CD4-positive, alpha-beta T cell (primary cell): Measurements from ENCODE around the gene DDX56. TPM values are rescaled to one million over a fixed set of nuclear protein-coding genes. Genes with fewer than 3 reads are reported as not detected.

Source experiments
- ATAC-seq: fragments of 200-7000 bp; cut with Tn5 transposase; one replicate; pipeline ENCODE4 v1.10.0; 2022; ENCODE audit warnings: mild to moderate bottlenecking; ENCODE audit not compliant: poor library complexity
- CTCF ChIA-PET: fragments of 350-600 bp; sonication (Branson Sonifier 250); formaldehyde crosslinking; loops from one replicate; lab custom pipeline; 2021; ENCODE audit warnings: antibody characterized with exemption, inconsistent platforms; lab: Charles Lee
- POLR2A ChIA-PET: fragments of 350-600 bp; sonication (Branson Sonifier 250); formaldehyde crosslinking; loops from one replicate; lab custom pipeline; 2021; ENCODE audit warnings: antibody characterized with exemption, inconsistent platforms; lab: Charles Lee
- DNase-seq, 14 experiments: peaks; one replicate each; pipeline ENCODE4 v3.0.0-alpha.2; 2013 to 2020; ENCODE audit warnings: mixed read lengths in 2 of 14
- H3K27ac ChIP-seq, 2 donors: one replicate each; pipeline versions ENCODE4 v1.5.1 to v1.7.0; 2013; ENCODE audit warnings: low read length in 2 of 2, low read depth in 1 of 2, mild to moderate bottlenecking in 1 of 2
- H3K27me3 ChIP-seq, 2 experiments: 1 replicate in 1 of 2; 2 replicates in 1 of 2; pipeline versions ENCODE4 v1.6.1 to v1.7.0; 2013; ENCODE audit warnings: low read length in 2 of 2, control low read depth in 1 of 2, mild to moderate bottlenecking in 1 of 2, moderate library complexity in 1 of 2; ENCODE audit not compliant: insufficient read depth in 2 of 2, control insufficient read depth in 1 of 2
- H3K36me3 ChIP-seq: one replicate; pipeline ENCODE4 v1.6.1; 2013; ENCODE audit warnings: low read length, control low read depth; ENCODE audit not compliant: insufficient read depth
- H3K4me1 ChIP-seq: one replicate; pipeline ENCODE4 v1.6.1; 2013; ENCODE audit warnings: low read length, control low read depth; ENCODE audit not compliant: insufficient read depth
- H3K4me3 ChIP-seq: one replicate; pipeline ENCODE4 v1.5.1; 2013; ENCODE audit warnings: mild to moderate bottlenecking, low read length, moderate library complexity
- H3K9me3 ChIP-seq, 2 experiments: 1 replicate in 1 of 2; 2 replicates in 1 of 2; pipeline versions ENCODE4 v1.6.1 to v1.7.0; 2013; ENCODE audit warnings: low read length in 2 of 2, mild to moderate bottlenecking in 2 of 2, control low read depth in 1 of 2, moderate library complexity in 1 of 2; ENCODE audit not compliant: control insufficient read depth in 1 of 2, insufficient read depth in 1 of 2
- H3K27ac Mint-ChIP-seq: one replicate; pipeline ENCODE4 v1.8.0; 2020; ENCODE audit warnings: mixed read lengths
- H3K27me3 Mint-ChIP-seq: one replicate; pipeline ENCODE4 v1.8.0; 2021; ENCODE audit warnings: mixed read lengths
- H3K36me3 Mint-ChIP-seq: one replicate; pipeline ENCODE4 v1.8.0; 2021; ENCODE audit warnings: low read depth, mixed read lengths
- H3K4me1 Mint-ChIP-seq: one replicate; pipeline ENCODE4 v1.8.0; 2021; ENCODE audit warnings: low read depth, mixed read lengths
- H3K4me3 Mint-ChIP-seq: one replicate; pipeline ENCODE4 v1.8.0; 2020; ENCODE audit warnings: mild to moderate bottlenecking, mixed read lengths
- H3K9me3 Mint-ChIP-seq: one replicate; pipeline ENCODE4 v1.8.0; 2020; ENCODE audit warnings: mixed read lengths
- intact Hi-C, 2 experiments: fragments of 100-400 bp; cut with DNase I in 1 of 2; cut with micrococcal nuclease in 1 of 2; formaldehyde crosslinking; loops; one replicate each; pipeline versions ENCODE4 v1.15.1 to v1.9.0; 2023 to 2025; cut with DNase I, micrococcal nuclease
- total RNA-seq, 174 experiments: library from RNA in 2 of 174; stranded (reverse) in 2 of 174; gene quantifications; one replicate each; pipeline ENCODE4 v1.2.3 and lab custom pipeline; 2021 to 2026
- TF ChIP-seq, protein P1 (sequence below): fragments of 200-600 bp; IDR thresholded peaks from one replicate; pipeline ENCODE4 v1.8.0; 2022; ENCODE audit warnings: antibody characterized with exemption, mild to moderate bottlenecking

Gene DDX56
- total RNA-seq, 2 experiments from 2014 or later, result 126 to 127 TPM

DNA sequence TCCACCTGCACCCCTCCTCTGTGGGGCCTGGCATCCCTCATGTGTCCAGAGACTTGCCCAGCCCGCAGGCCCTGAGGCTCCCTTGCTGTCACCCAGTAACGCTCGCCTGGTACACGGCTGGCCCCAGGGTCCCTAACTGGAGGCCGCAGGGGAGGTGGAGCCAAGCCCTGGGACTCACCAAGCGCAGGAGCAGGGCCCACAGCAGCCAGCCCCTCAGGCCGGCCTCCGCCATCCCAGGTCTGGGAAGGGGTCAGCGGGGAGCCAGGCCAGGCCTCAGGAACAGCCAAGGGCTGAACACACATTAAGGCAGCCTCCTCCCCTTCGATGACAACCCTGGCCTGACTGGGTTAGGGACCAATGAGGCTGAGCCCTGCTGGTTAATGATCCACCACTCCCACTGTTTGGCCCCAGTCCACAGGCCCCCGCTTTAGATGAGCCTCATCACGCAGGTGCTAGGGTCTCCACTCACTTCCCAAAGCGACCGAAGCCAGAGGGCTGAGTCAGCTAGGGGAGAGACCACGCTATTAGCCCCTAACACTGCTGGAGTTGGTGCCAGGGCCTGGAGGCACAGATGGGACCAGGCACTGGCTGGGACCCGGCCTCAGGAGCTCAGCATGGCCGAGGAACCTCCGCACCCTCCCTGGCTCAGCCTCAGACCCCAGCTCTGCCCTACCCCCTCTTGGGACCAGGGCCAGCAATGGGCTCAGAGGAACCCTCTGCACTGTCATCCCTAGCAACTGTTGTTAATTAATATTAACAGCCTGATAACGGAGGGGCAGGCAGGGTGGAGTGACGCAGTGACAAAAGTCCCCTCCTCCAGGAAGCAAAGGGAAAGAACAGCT is 32.5 kb downstream of the DDX56 start, which contains the start of gene NPC1L1:
Gene NPC1L1 (minus strand): TSS at position 303 of the 842 bp plus-strand sequence. CDS start 71 bp downstream, at position 232.
- no peaks in the 10 kb centered on the region for H3K4me1 Mint-ChIP-seq
- no peak within 1 kb of the TSS for H3K4me3 ChIP-seq
- H3K9me3 Mint-ChIP-seq, result no peaks in the 10 kb centered on the region
- no peaks in the 10 kb centered on the region for H3K9me3 ChIP-seq
- no peak within 1 kb of the TSS for H3K27ac ChIP-seq
- no peaks in the 10 kb centered on the region for H3K27me3 ChIP-seq
- CTCF ChIA-PET, result interaction anchor here (0.5 kb wide), 1 partner anchor 218 kb away, joined by 3 read pairs; no protein-coding TSS in a partner anchor
- no peaks in the 10 kb centered on the region for H3K36me3 Mint-ChIP-seq
- no peak within 1 kb of the TSS for H3K4me3 Mint-ChIP-seq
- peaks cover 5% of the 10 kb centered on the region for H3K27me3 Mint-ChIP-seq
- ATAC-seq (no peak), DNase-seq (no peak)
- POLR2A ChIA-PET, result no interaction called here
- TF ChIP-seq, protein P1, sequence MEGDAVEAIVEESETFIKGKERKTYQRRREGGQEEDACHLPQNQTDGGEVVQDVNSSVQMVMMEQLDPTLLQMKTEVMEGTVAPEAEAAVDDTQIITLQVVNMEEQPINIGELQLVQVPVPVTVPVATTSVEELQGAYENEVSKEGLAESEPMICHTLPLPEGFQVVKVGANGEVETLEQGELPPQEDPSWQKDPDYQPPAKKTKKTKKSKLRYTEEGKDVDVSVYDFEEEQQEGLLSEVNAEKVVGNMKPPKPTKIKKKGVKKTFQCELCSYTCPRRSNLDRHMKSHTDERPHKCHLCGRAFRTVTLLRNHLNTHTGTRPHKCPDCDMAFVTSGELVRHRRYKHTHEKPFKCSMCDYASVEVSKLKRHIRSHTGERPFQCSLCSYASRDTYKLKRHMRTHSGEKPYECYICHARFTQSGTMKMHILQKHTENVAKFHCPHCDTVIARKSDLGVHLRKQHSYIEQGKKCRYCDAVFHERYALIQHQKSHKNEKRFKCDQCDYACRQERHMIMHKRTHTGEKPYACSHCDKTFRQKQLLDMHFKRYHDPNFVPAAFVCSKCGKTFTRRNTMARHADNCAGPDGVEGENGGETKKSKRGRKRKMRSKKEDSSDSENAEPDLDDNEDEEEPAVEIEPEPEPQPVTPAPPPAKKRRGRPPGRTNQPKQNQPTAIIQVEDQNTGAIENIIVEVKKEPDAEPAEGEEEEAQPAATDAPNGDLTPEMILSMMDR, result no peak
- no peaks in the 10 kb centered on the region for H3K36me3 ChIP-seq
- no peak within 1 kb of the TSS for H3K27ac Mint-ChIP-seq
- H3K4me1 ChIP-seq, result no peaks in the 10 kb centered on the region
- intact Hi-C loops, result no loop called here

DNA sequence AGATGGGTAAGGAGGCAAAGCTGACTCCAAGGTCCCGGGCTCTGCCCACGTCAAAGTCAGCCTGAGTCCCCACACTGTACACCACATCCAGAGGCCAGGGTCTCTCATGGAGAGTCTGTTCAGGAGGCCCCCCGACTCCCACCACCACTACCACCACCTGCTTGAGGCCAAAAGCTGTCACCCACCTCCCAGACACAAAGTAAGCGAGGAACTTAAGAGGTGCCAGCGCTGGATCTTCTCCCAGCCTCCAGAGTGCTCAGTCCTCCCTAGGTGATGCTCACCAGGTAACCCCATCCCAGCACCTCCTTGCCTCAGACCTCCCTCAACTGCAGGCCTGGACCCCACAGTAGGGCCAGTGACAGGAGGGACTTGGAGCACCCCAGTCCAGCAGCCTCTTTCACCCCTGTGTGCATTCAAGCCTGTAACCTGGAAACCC is 33.1 kb downstream of the DDX56 start:
- DNase-seq, result no peak
- H3K9me3 Mint-ChIP-seq, result no peaks in the 10 kb centered on the region
- intact Hi-C loops, result no loop called here
- H3K4me1 Mint-ChIP-seq, result no peaks in the 10 kb centered on the region
- Histone ChIP-seq H3K27ac (no peak overlapping the region), H3K4me3 (no peak overlapping the region), H3K9me3 (no peaks in the 10 kb centered on the region), H3K27me3 (no peaks in the 10 kb centered on the region), H3K4me1 (no peaks in the 10 kb centered on the region), H3K36me3 (no peaks in the 10 kb centered on the region)
- H3K4me3 Mint-ChIP-seq, result no peak overlapping the region
- ATAC-seq, result no peak
- no peaks in the 10 kb centered on the region for H3K36me3 Mint-ChIP-seq
- POLR2A ChIA-PET, result no interaction called here
- H3K27me3 Mint-ChIP-seq, result peaks cover 5% of the 10 kb centered on the region
- H3K27ac Mint-ChIP-seq, result no peak overlapping the region
- TF ChIP-seq, protein P1, result no peak
- CTCF ChIA-PET, result no interaction called here

DNA sequence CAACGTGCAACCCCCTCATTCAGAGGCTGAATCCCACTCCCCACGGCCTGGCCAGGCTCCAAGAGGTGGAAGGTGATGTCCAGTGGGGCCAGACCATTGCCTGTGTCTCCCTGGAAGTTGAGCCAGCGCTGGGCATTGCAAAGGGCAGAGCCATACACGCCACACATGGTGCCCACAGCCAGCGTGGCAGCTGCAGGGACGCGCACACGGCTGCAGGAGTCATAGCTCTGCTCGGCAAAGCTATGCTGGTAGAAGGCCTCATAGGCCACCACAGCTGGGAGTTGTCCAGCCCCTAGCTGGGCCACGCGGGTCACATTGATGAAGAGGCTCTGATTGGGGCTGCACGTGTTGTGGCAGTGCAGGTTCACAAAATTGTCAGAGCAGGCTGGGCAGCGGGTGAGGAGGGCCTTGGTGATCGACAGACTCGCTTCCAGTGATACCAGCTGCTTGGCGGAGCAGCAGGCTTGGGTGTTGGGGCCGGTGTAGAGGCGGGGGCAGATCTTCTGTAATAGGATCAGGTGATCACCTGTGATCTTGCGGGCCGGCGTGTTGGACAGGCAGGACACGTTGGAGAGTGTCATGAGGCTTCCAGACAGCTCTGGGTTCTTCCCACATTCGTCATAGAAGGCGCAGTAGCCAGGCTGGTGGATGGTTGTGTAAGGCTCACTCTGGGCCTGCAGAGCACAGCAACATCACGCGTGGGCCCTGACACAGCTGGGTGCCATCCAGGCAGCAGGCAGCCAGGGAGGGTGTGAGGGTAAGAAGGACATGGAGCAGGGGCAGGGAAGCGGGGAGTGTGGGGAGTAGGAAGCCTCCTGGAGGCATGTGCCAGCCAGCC is 33.8 kb downstream of the DDX56 start:
- TF ChIP-seq, protein P1, result no peak
- no peak overlapping the region for H3K4me3 ChIP-seq
- no peaks in the 10 kb centered on the region for H3K4me1 ChIP-seq
- Mint-ChIP-seq H3K4me1 (no peaks in the 10 kb centered on the region), H3K9me3 (no peaks in the 10 kb centered on the region), H3K27ac (no peak overlapping the region), H3K36me3 (no peaks in the 10 kb centered on the region), H3K4me3 (no peak overlapping the region), H3K27me3 (peaks cover 5% of the 10 kb centered on the region)
- intact Hi-C loops, result no loop called here
- ChIA-PET POLR2A (no interaction called here), CTCF (no interaction called here)
- H3K27me3 ChIP-seq, result no peaks in the 10 kb centered on the region
- ATAC-seq (no peak), DNase-seq (no peak)
- H3K27ac ChIP-seq, result no peak overlapping the region
- H3K36me3 ChIP-seq, result no peaks in the 10 kb centered on the region
- no peaks in the 10 kb centered on the region for H3K9me3 ChIP-seq
